NCI-H345 (cell line): ENCODE results near the gene FAM20A.
A peak's percentile ranks its signal among the peaks of the same experiment; 100 is the strongest.

Source experiments
- DNase-seq: peaks from one replicate; lab custom pipeline; 2025; lab: John Stamatoyannopoulos, UW

FAM20A gene

GRCh38 chr17:68610554-68610953, 9.4 kb upstream of the FAM20A start:
- no peak for DNase-seq

GRCh38 chr17:68608515-68609130, 7.5 kb upstream of the FAM20A start:
- no peak for DNase-seq

- DNase-seq = no peak
These were observed 5.5 kb upstream of the FAM20A start for GRCh38 chr17:68606451-68607307.

GRCh38 chr17:68605914-68606313, 4.7 kb upstream of the FAM20A start:
- DNase-seq = no peak

- no peak for DNase-seq
These were observed 2.5 kb upstream of the FAM20A start for GRCh38 chr17:68603656-68604055.

- no peak for DNase-seq
These were observed 1.9 kb upstream of the FAM20A start for GRCh38 chr17:68603027-68603426.

GRCh38 chr17:68602289-68602688, 1.1 kb upstream of the FAM20A start:
- no peak for DNase-seq

GRCh38 chr17:68601565-68602288, 560 bp upstream of the FAM20A start:
- no peak for DNase-seq

- DNase-seq = no peak
These were observed 868 bp downstream of the FAM20A start for GRCh38 chr17:68600067-68600930.

GRCh38 chr17:68599552-68600066, 1.6 kb downstream of the FAM20A start:
- DNase-seq = no peak

- DNase-seq = no peak
These were observed 2.1 kb downstream of the FAM20A start for GRCh38 chr17:68599091-68599490.

GRCh38 chr17:68598545-68598961, 2.6 kb downstream of the FAM20A start:
- DNase-seq = no peak

GRCh38 chr17:68598074-68598473, 3.1 kb downstream of the FAM20A start:
- no peak for DNase-seq

- DNase-seq = no peak
These were observed 4.7 kb downstream of the FAM20A start for GRCh38 chr17:68596411-68596945.

GRCh38 chr17:68595986-68596385, 5.2 kb downstream of the FAM20A start:
- DNase-seq = no peak

- no peak for DNase-seq
These were observed 5.7 kb downstream of the FAM20A start for GRCh38 chr17:68595496-68595895.

GRCh38 chr17:68594552-68594951, 6.6 kb downstream of the FAM20A start:
- DNase-seq = no peak

GRCh38 chr17:68592682-68593641, 8.2 kb downstream of the FAM20A start:
- DNase-seq = peak; percentile 70

- no peak for DNase-seq
These were observed 9.2 kb downstream of the FAM20A start for GRCh38 chr17:68592009-68592408.

GRCh38 chr17:68591583-68591982, 9.6 kb downstream of the FAM20A start:
- no peak for DNase-seq
